HCT116 (cell line): ENCODE measurements around the gene SLC12A4. TPM values are rescaled to one million over a fixed set of nuclear protein-coding genes. Genes with fewer than 3 reads are reported as not detected.
A peak's percentile ranks its signal among the peaks of the same experiment; 100 is the strongest.

Experiments
- ATAC-seq: fragments of 200-7000 bp; cut with Tn5 transposase; 2 replicates; pipeline ENCODE4 v1.9.1; 2020; ENCODE audit warnings: mild to moderate bottlenecking, moderate library complexity
- BruUV-seq: library from RNA; stranded (reverse); fragments of 400-500 nt; replicated peaks from 2 replicates; lab custom pipeline; 2021; lab: Mats Ljungman, UMichigan
- CTCF ChIA-PET: fragments of 300-600 bp; sonication (Branson Sonifier 250); formaldehyde crosslinking; loops from one replicate; lab custom pipeline; 2021; ENCODE audit warnings: antibody characterized with exemption; lab: Charles Lee
- POLR2A ChIA-PET: fragments of 300-600, 350-600 bp; sonication (Branson Sonifier 250); formaldehyde crosslinking; loops from one replicate; lab custom pipeline; 2021; ENCODE audit warnings: antibody characterized with exemption; lab: Charles Lee
- RAD21 ChIA-PET, 2 experiments: fragments of 300-600 bp; sonication (Branson Sonifier 250); formaldehyde crosslinking; loops; one replicate each; lab custom pipeline; 2023; ENCODE audit warnings: low total read pairs in 2 of 2; ENCODE audit not compliant: uncharacterized antibody in 2 of 2, unreplicated experiment in 2 of 2, low non-redundant PET in 1 of 2; lab: Charles Lee
- DNase-seq: peaks from one replicate; pipeline ENCODE4 v3.0.0-alpha.2; 2010; ENCODE audit warnings: low read depth, low spot score
- H2AFZ ChIP-seq: fragments of 200-600 bp; shearing (Covaris generic), sonication (generic); 2 replicates; pipeline ENCODE4 v1.6.1; 2017; ENCODE audit warnings: low read depth, mixed run types, mixed read lengths, antibody characterized with exemption, low read length; ENCODE audit not compliant: poor library complexity, severe bottlenecking
- H3K27ac ChIP-seq: 2 replicates; pipeline ENCODE4 v1.5.1; 2012; ENCODE audit warnings: low read depth, low read length
- H3K27me3 ChIP-seq: fragments of 200-600 bp; sonication (generic); 2 replicates; pipeline ENCODE4 v1.6.1; 2016; ENCODE audit warnings: mixed run types, low read length, mixed read lengths; ENCODE audit not compliant: insufficient read depth
- H3K36me3 ChIP-seq, 2 experiments: fragments of 200-500 bp in 1 of 2; fragments of 200-600 bp in 1 of 2; sonication (Bioruptor generic) in 1 of 2; sonication (generic) in 1 of 2; 2 replicates each; pipeline versions ENCODE4 v1.5.1 to v1.6.1; 2014 to 2016; ENCODE audit warnings: low read length in 2 of 2, inconsistent platforms in 1 of 2, mixed read lengths in 1 of 2, mixed run types in 1 of 2; ENCODE audit not compliant: insufficient read depth in 2 of 2, control insufficient read depth in 1 of 2
- H3K4me1 ChIP-seq, 2 experiments: fragments of 200-600 bp in 1 of 2; sonication (generic) in 1 of 2; 2 replicates each; pipeline versions ENCODE4 v1.5.1 to v1.6.1; 2012 to 2017; ENCODE audit warnings: low read length in 2 of 2, inconsistent platforms in 1 of 2, mild to moderate bottlenecking in 1 of 2, mixed read lengths in 1 of 2, mixed run types in 1 of 2, moderate library complexity in 1 of 2; ENCODE audit not compliant: insufficient read depth in 2 of 2, control insufficient read depth in 1 of 2
- H3K4me2 ChIP-seq: fragments of 200-600 bp; sonication (generic); 2 replicates; pipeline ENCODE4 v1.6.1; 2017; ENCODE audit warnings: mixed run types, low read length, mixed read lengths
- H3K4me3 ChIP-seq, 2 experiments: fragments of 200-600 bp in 1 of 2; sonication (generic) in 1 of 2; replicated peaks in 1 of 2; 2 replicates each; pipeline ENCODE4 v1.5.1; 2011 to 2016; ENCODE audit warnings: low read length in 2 of 2, control low read depth in 1 of 2, low read depth in 1 of 2, mild to moderate bottlenecking in 1 of 2, mixed read lengths in 1 of 2, mixed run types in 1 of 2
- H3K79me2 ChIP-seq: fragments of 200-600 bp; sonication (generic); 2 replicates; pipeline ENCODE4 v1.6.1; 2017; ENCODE audit warnings: mild to moderate bottlenecking, mixed run types, low read length, moderate library complexity, mixed read lengths; ENCODE audit not compliant: insufficient read depth
- H3K9ac ChIP-seq: fragments of 200-600 bp; sonication (generic); 2 replicates; pipeline ENCODE4 v1.6.1; 2016; ENCODE audit warnings: low read length, mixed read lengths
- H3K9me2 ChIP-seq: fragments of 200-600 bp; sonication (generic), shearing (Covaris generic); 2 replicates; pipeline ENCODE4 v1.6.1; 2017; ENCODE audit warnings: mixed run types, mild to moderate bottlenecking, moderate library complexity; ENCODE audit not compliant: insufficient read depth
- H3K9me3 ChIP-seq, 2 experiments: fragments of 200-500 bp in 1 of 2; fragments of 200-600 bp in 1 of 2; sonication (Bioruptor generic) in 1 of 2; sonication (generic) in 1 of 2; 2 replicates each; pipeline ENCODE4 v1.6.1; 2014 to 2017; ENCODE audit warnings: low read length in 2 of 2, mixed read lengths in 2 of 2, inconsistent platforms in 1 of 2, low read depth in 1 of 2, mild to moderate bottlenecking in 1 of 2, mixed run types in 1 of 2, moderate library complexity in 1 of 2; ENCODE audit not compliant: control insufficient read depth in 1 of 2, insufficient read depth in 1 of 2
- H4K20me1 ChIP-seq: fragments of 200-600 bp; sonication (generic), shearing (Covaris generic); 2 replicates; pipeline ENCODE4 v1.6.1; 2017; ENCODE audit warnings: mixed run types, mild to moderate bottlenecking, moderate library complexity; ENCODE audit not compliant: insufficient read depth
- CEBPB ChIP-seq: IDR thresholded peaks from 2 replicates; pipeline ENCODE4 v1.6.1; 2012; ENCODE audit warnings: low read depth
- CTCF ChIP-seq, 3 experiments: fragments of 200-600 bp in 1 of 3; sonication (generic) in 1 of 3; IDR thresholded peaks in 2 of 3; conservative IDR thresholded peaks in 1 of 3; 2 replicates each; pipeline ENCODE4 v1.5.1; 2012 to 2017; ENCODE audit warnings: low read depth in 2 of 3, low read length in 2 of 3, antibody characterized with exemption in 1 of 3, borderline replicate concordance in 1 of 3, control low read depth in 1 of 3, mild to moderate bottlenecking in 1 of 3, mixed read lengths in 1 of 3, mixed run types in 1 of 3, moderate library complexity in 1 of 3; ENCODE audit not compliant: insufficient read depth in 1 of 3
- EGR1 ChIP-seq: IDR thresholded peaks from 2 replicates; pipeline ENCODE4 v1.6.1; 2012; ENCODE audit warnings: low read depth
- EZH2phosphoT487 ChIP-seq: fragments of 200-600 bp; IDR thresholded peaks from 2 replicates; pipeline ENCODE4 v1.6.1; 2018; ENCODE audit warnings: antibody characterized with exemption, borderline replicate concordance
- FOSL1 ChIP-seq: IDR thresholded peaks from 2 replicates; pipeline ENCODE4 v1.6.1; 2012; ENCODE audit warnings: low read depth
- MAX ChIP-seq: IDR thresholded peaks from 2 replicates; pipeline ENCODE4 v1.6.1; 2012
- REST ChIP-seq: IDR thresholded peaks from 2 replicates; pipeline ENCODE4 v1.6.1; 2012; ENCODE audit warnings: low read depth
- SIN3A ChIP-seq: IDR thresholded peaks from 2 replicates; pipeline ENCODE4 v1.6.1; 2012; ENCODE audit warnings: low read depth
- SRF ChIP-seq: IDR thresholded peaks from 2 replicates; pipeline ENCODE4 v1.6.1; 2012; ENCODE audit warnings: low read depth
- TCF7L2 ChIP-seq: IDR thresholded peaks from 2 replicates; pipeline ENCODE4 v1.7.0; 2011; ENCODE audit warnings: borderline replicate concordance, inconsistent platforms; ENCODE audit not compliant: insufficient read depth, insufficient read length; ENCODE audit errors: extremely low read depth
- YY1 ChIP-seq: IDR thresholded peaks from 2 replicates; pipeline ENCODE4 v1.6.1; 2011; ENCODE audit warnings: low read length, low read depth, moderate library complexity, mild to moderate bottlenecking; ENCODE audit not compliant: insufficient replicate concordance; ENCODE audit errors: extremely low read depth
- ZNF274 ChIP-seq: fragments of 200-500 bp; sonication (Bioruptor generic); IDR thresholded peaks from 2 replicates; pipeline ENCODE4 v1.6.1; 2014; ENCODE audit warnings: mild to moderate bottlenecking, low read depth, low read length, inconsistent platforms
- intact Hi-C: fragments of 100-400 bp; cut with micrococcal nuclease; formaldehyde crosslinking; loops from 2 replicates; pipeline ENCODE4 v1.10.0; 2022
- total RNA-seq: library from RNA; stranded (reverse); gene quantifications from one replicate; pipeline ENCODE4 v1.2.1, GENCODE V29; 2021; ENCODE audit not compliant: unreplicated experiment

Gene SLC12A4
- total RNA-seq, 1 experiment from 2014 or later, result 46.0 TPM

GRCh38 chr16:67934306-67935100, 33.9 kb downstream of the SLC12A4 start:
- H3K27me3 ChIP-seq, result no peaks in the 10 kb centered on the region
- peaks cover 0 to 8% of the 10 kb centered on the region in 2 experiments; a peak in 1 of 4 replicates for H3K36me3 ChIP-seq
- H3K27ac ChIP-seq, result peak overlapping the region; percentile 62
- ChIA-PET POLR2A (no interaction called here), RAD21 (no interaction called here), CTCF (interaction anchor here (1.4 to 2.7 kb wide), 3 partner anchors 51 to 118 kb away, joined by 3 to 11 read pairs (median 3); no protein-coding TSS in a partner anchor)
- intact Hi-C loops, result loop anchor here (5.0 to 10.0 kb wide), 2 partner anchors 117 to 410 kb away; partner anchors contain the start of gene RIPOR1
- no peaks in the 10 kb centered on the region for H4K20me1 ChIP-seq
- no peak overlapping the region for H2AFZ ChIP-seq
- BruUV-seq, result no TSS peak
- H3K79me2 ChIP-seq, result peaks cover 33% of the 10 kb centered on the region
- H3K4me1 ChIP-seq, result peaks cover 3 to 29% of the 10 kb centered on the region in 2 experiments; a peak in 3 of 4 replicates
- H3K9ac ChIP-seq, result peak overlapping the region; percentile 85
- H3K9me2 ChIP-seq, result no peaks in the 10 kb centered on the region
- DNase-seq (no peak), ATAC-seq (no peak)
- peak overlapping the region; percentile 70 to 82 for H3K4me3 ChIP-seq
- H3K4me2 ChIP-seq, result peak overlapping the region; percentile 98
- TF ChIP-seq EGR1 (no peak), FOSL1 (no peak), SRF (no peak), MAX (no peak), YY1 (no peak)
- TF ChIP-seq, all 23 proteins: peak for 0
- H3K9me3 ChIP-seq, result no peaks in the 10 kb centered on the region

- Histone ChIP-seq H3K4me3 (no peak overlapping the region), H3K27ac (no peak overlapping the region)
Measured at GRCh38 chr16:67933805-67934204, 34.6 kb downstream of the SLC12A4 start.

More at GRCh38 chr16:67933805-67934204, 34.6 kb downstream of the SLC12A4 start:
- DNase-seq (no peak), ATAC-seq (no peak)
- POLR2A ChIA-PET, result no interaction called here
- RAD21 ChIA-PET, result no interaction called here
- Histone ChIP-seq H3K36me3 (peaks cover 0 to 8% of the 10 kb centered on the region in 2 experiments; a peak in 2 of 4 replicates), H3K9ac (no peak overlapping the region), H3K4me1 (peaks cover 3 to 26% of the 10 kb centered on the region in 2 experiments; a peak in 3 of 4 replicates), H3K27me3 (no peaks in the 10 kb centered on the region), H3K4me2 (peak overlapping the region; percentile 98), H3K9me3 (no peaks in the 10 kb centered on the region), H3K9me2 (no peaks in the 10 kb centered on the region), H2AFZ (no peak overlapping the region), H3K79me2 (peaks cover 33% of the 10 kb centered on the region), H4K20me1 (no peaks in the 10 kb centered on the region)
- TF ChIP-seq TCF7L2, result no peak
- TF ChIP-seq CTCF (IDR thresholded peaks at IDR 0.05 in 2 of 3, conservative IDR thresholded peaks at IDR 0.05 in 1 of 3; ENCODE audit: borderline replicate concordance in 1 of 3, insufficient read depth in 1 of 3, low read depth in 2 of 3, low read length in 2 of 3), result no peak
- no peak for TF ChIP-seq FOSL1
- no peak for TF ChIP-seq CEBPB
- TF ChIP-seq SIN3A, result no peak
- TF ChIP-seq EZH2phosphoT487, result no peak
- no peak for TF ChIP-seq ZNF274
- no peak for TF ChIP-seq SRF
- no peak for TF ChIP-seq REST
- BruUV-seq, result no TSS peak
- CTCF ChIA-PET, result interaction anchor here (1.4 to 2.7 kb wide), 2 partner anchors 50 to 117 kb away, joined by 3 to 11 read pairs; no protein-coding TSS in a partner anchor
- intact Hi-C loops, result loop anchor here (10.0 kb wide), 1 partner anchor 409 kb away; the partner anchor contains the start of gene RIPOR1
